Lung microvascular endothelial cell (primary cell): Measurements from ENCODE around the gene TBC1D8. TPM values are rescaled to one million over a fixed set of nuclear protein-coding genes. Genes with fewer than 3 reads are reported as not detected.

Source experiments
- DNase-seq, 2 donors: peaks; one replicate each; pipeline versions ENCODE4 v3.0.0 to v3.0.0-alpha.2; 2010; ENCODE audit warnings: low read depth in 2 of 2
- total RNA-seq: library from RNA; depleted of rRNA; stranded (reverse); fragments of >200 nt; gene quantifications from 2 replicates; pipeline ENCODE4 v1.2.1, GENCODE V29; 2014

TBC1D8 gene
- total RNA-seq, 1 donor from 2014 or later = 96.8 TPM

GRCh38 chr2:101162561-101163330 lies 11.6 kb upstream of the TBC1D8 start:
- DNase-seq = peak; percentile 35 to 84

GRCh38 chr2:101161658-101162057 lies 10.5 kb upstream of the TBC1D8 start:
- no peak for DNase-seq

DNA sequence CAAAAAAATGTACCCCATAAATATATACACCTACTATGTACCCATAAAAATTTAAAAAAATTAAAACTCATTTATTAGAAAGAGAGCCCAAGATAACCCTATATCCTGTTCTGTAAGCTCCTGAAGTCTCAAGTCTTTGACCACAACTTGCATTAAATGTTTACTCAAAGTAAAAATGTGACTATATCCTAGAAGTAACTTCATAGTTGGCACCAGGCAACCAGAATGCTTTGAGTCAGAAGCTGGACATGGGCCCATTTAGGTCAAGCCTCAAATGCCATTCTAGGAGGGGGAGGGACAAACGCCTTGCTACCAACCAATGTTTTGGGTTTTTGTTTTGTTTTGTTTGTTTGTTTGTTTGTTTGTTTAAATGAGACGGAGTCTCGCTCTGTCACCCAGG lies 9.3 kb upstream of the TBC1D8 start:
- peak; percentile 28 to 57 for DNase-seq

DNA sequence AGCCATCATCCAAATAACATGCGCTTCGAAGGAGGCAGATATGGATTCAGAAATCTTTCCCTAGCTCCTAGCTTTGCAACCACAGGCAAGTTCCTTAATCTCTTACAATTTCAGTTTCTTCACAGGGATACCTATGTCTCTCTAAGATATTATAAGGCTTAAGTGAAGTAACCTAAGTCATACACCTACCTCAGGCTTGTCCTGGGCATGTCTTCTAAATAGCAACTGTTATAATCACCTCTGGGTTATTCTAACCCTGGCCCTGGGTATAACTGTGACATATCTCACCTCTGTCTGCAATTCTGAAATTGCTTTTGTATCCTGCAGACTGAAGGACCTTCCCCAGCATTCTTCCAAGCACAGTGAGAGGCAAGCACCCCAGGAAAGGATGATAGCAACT lies 8.3 kb upstream of the TBC1D8 start:
- DNase-seq = no peak

DNA sequence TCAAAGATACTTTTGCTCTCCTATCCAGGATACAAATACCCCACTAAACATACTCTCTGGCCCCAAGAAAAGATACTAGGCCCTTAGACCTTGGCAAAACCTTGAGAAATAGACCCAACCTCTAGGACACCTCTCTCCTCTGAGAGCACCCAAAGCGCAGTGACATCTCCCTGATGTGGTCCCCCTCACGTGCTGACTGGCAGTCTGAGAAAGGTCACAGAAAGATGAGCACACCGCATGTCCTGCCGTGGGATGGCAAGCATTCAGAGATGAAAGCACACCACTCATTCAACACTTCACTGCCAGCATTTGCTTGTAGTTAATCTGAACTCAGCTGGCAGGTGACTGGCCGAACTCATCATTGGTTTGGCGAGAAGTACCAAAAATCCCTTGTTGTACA lies 6.1 kb upstream of the TBC1D8 start:
- DNase-seq = no peak

- no peak for DNase-seq
These were observed 2.6 kb upstream of the TBC1D8 start for GRCh38 chr2:101153787-101154186.

- no peak for DNase-seq
These were observed 2.0 kb upstream of the TBC1D8 start for GRCh38 chr2:101153077-101153707.

- peak; percentile 84 for DNase-seq
These were observed 1.3 kb upstream of the TBC1D8 start for GRCh38 chr2:101152272-101153076.

DNA sequence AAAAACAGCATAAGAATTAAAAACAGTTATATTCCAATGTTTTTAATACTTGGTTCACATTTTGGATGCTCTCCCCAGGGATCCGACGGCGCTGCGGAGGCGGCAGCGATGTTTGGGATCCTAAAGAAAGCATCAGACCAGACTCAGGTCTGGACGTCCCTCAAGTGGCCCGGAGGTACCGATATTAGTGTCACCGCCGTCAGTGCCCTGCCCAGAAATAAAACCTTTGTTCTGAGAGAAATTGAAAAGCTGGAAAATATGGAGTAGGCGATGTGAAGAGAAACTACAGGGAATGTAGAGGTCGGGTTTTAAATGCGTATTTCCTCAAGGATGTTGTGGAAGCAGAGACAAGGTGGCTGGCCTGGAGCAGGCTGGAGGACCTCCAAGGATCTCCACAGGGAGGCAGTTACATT lies 683 bp upstream of the TBC1D8 start:
- DNase-seq = peak in 1 of 2 donors; percentile 43

DNA sequence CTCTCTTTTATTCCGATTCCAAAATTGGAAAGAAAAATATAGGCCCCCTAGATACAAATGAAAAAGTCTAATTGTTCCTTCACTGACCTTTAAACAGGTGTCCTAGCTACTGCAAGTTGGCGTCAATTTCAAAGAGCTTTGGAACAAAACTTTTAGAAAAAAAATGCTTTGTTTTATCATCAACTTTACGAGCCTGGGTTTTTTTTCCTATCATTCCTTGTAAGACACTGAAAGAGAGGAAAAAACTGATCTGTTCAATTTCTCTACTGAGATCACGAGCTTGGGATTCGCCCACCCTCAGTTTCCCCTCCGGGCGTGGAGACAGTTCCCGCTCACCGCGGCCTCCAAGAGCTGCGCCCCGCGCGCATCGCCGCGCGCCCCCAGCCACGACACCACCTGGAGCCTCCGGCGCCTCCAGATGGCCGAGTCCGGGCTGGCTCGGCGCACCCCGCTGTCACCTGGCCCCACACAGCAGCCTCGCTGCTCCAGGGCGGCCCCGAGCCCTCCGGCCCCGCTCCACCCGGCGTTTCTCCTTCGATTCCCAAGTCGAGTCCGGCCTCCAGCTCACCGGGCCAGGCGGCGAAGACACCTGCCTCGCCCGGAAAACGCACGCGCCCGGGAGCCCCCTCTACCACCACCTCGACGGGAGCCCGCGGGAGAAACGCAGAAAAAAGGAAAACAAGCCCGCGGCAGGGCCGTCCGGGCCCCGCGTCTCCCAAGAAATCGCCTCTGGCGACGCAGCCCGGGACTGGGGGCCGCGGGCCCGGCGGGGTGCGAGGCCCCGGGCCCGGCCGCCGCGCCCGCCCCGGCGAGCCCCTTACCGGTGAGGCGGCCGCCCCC lies 656 bp downstream of the TBC1D8 start:
- DNase-seq = peak; percentile 45 to 47

DNA sequence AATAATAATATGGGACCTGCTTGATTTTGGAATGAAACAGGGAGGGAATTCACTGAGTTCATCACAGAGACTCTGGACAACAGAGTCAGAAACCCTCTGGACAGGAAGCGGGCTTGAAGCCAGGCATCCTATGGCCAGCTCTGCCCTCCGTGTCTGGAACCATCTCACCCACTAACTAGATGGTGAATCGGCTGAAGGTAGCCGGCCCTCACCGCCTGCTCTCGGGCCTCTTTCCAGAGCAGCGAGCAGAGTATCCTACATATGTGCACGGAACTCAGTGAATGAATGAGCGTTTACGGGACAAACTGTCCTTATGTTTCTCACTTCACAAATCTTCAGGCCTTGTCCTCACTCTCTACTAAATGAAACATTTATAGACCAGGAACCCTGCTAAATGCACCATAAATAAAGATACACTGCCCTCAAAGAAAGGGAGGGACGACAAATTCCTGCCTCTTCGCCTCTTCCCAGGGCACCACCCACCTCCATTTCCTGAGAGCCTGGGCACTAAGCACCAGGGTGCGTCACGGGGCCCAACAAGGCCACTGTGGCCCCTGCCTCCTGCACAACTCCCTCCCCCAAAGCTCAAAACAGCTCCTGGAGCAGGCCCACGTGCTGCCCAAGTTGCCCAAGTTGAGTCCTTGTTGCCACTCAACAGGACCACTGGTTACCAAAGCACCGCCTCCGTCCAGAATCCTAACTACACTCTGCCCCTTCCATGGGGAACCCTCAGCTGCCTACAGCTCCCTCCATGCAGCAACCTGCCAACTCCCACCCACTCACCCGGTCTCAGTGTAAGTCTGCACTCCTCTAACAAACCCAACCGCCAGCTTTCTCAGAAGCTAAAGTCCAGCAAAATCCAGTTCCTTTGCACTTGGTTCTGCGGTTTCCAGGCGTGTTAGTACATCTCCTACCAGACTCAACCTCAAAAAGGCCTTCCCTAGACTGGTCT lies 1.7 kb downstream of the TBC1D8 start:
- DNase-seq = peak; percentile 61 to 70

DNA sequence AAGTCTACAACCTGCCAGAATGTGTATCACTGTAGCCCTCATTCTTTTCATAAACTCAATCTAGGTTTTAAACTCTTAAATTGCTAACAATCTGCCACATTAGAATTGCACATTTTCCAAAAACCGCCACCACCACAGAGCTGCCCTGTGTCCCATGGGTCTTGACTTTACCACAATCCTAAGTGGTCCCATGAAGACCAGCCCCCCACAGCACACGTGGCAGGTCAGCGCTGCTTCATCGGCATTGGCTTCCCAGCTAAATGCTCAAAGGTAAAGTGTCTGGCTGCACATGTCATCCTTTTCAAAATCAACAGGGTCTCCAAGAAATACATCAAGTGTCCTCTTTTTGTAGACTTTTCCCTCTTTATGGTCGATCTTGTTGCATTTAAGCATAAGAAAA lies 2.4 kb downstream of the TBC1D8 start:
- no peak for DNase-seq

DNA sequence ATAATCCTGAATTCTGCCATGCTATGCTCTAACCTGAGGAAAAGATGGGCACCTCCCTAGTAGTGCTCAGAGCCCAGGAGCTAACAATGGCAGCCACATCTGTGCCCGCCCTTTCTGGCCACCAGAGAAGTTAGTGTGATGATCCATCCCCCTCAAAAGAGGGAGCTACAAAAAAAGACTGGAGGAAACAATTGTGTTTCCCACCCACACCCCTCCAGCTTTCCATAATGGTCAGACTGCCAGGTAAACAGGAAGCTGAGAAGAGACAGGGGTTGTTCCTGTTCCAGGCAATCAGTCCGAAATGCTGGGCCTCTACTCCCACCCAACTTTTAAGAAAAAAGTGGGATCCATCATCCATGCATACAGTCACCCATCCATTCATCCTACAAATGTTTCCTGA lies 3.2 kb downstream of the TBC1D8 start:
- peak in 1 of 2 donors; percentile 78 for DNase-seq

GRCh38 chr2:101147062-101147461 lies 4.1 kb downstream of the TBC1D8 start:
- no peak for DNase-seq

DNA sequence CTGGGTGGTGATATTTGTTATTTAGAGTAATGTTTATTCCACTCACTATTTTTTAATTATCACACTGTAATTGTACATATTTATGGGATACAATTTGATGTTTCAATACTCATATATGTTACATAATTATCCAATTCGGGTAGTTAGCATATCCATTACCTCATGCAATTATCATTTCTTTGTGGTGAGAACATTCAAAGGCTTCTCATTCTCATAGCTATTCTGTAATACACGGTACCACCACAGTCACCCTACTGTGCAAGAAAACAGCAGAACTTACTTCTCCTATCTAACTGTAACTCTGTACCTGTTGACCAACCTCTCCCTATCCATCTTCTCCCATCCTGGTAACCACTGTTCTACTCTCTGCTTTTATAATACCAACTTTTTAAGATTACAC lies 4.6 kb downstream of the TBC1D8 start:
- no peak for DNase-seq

DNA sequence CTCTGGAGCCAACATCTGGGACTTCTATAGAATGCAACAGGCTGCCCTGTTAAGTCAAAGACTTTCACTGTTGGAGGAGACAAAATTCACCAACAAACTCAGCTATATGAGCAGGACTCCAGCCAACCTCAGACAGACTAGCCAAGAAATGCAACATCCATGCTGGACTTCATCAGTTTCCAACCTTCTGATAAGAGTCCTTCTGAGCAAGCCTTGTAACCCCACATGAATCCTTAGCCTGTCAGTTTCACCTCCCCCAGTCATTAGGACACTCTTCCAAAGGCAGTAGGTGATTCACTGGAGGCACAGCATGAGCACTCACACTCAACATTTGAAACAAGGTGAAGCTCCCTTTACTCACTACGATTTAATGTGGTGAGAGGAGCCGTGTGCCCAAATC lies 5.8 kb downstream of the TBC1D8 start:
- DNase-seq = no peak

GRCh38 chr2:101142163-101142562 lies 9.0 kb downstream of the TBC1D8 start:
- no peak for DNase-seq

- DNase-seq = no peak
These were observed 10.1 kb downstream of the TBC1D8 start for GRCh38 chr2:101140978-101141655.

- peak in 1 of 2 donors; percentile 47 for DNase-seq
These were observed 10.9 kb downstream of the TBC1D8 start for GRCh38 chr2:101140237-101140636.

- no peak for DNase-seq
These were observed 11.7 kb downstream of the TBC1D8 start for GRCh38 chr2:101139495-101139894.
